GM18505 (cell line): ENCODE results near the gene LMBRD1.

Experiments used
- ATAC-seq: cut with Tn5 transposase; IDR thresholded peaks from one replicate; pipeline ENCODE4 v1.9.1; 2021; ENCODE audit not compliant: unreplicated experiment
- POLR2A ChIP-seq: IDR thresholded peaks from 4 replicates; pipeline ENCODE4 v1.6.1; 2011; ENCODE audit warnings: borderline replicate concordance; ENCODE audit not compliant: insufficient read depth, insufficient read length; ENCODE audit errors: extremely low read depth

LMBRD1 gene

DNA sequence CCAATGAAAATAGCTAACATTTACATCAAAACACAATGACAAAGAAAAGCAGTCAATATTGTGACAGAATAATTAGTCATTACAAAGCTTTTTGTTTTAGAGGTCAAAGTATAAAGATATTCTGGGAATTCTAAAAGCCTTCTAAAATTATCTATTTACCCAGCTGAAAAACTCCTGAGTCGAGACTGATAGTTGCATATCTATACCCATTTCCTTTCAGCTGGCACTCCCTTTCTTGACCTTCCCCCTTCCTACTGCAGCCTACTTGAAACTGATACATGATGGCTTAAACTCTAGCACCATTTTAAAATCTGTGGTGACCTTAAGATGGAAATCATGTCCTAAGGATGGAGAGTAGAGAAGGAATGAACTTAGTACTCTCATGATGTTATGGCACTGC, 38.6 kb downstream of the LMBRD1 start:
- no peak for ATAC-seq
- TF ChIP-seq POLR2A: no peak

DNA sequence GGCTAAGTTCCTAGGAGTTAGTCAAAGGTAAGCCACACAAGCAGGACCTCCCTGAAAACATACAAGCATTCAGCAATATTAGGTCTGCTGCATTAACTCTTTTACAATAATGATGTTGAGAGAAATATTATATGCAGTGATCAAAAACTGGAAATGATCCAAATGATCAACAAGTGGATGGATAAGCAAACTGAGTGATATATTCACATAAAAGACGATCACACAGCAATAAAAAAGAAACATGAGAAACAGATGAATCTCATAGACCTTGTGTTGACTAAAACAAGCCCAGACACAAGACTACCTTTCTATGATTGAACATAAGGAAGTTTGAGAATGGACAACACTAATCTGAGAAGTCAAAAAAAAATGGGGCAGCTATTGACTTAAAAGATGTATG, 39.9 kb downstream of the LMBRD1 start:
- no peak for TF ChIP-seq POLR2A
- ATAC-seq: no peak

DNA sequence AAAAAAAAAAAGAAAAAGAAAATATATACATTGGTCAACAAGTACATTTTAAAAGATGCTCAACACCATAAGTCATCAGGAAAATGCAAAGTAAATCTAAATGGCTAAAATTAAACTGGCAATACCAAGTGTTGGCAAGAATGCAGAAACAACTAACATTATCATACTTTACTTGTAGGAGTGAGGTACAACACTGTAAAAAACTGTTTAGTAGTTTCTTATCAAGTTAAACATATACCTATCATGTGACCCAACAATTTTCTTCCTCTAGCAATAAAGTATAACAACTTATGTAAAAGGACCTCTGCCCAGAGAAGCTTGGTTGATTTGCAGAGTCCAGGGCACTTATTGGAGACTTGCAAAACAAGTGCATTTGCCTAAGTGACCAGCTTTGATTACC, 40.4 kb downstream of the LMBRD1 start:
- TF ChIP-seq POLR2A: no peak
- ATAC-seq: no peak

DNA sequence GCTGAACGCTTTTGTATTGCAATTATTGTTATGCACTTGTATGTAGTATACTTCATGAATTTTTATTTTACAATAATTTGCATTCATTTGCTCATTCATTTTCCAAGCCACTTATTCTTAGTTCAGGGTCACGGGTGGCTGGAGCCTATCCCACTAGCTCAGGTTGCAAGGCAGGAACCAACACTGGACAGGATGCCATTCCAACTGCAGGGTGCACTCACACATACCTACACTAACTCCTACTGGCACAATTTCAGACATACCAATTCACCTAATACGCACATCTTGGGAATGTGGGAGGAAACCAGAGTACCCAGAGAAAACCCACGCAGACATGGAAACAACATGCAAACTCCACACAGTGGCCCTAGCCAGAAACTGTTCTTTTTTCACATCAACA, 61.8 kb downstream of the LMBRD1 start:
- no peak for ATAC-seq

DNA sequence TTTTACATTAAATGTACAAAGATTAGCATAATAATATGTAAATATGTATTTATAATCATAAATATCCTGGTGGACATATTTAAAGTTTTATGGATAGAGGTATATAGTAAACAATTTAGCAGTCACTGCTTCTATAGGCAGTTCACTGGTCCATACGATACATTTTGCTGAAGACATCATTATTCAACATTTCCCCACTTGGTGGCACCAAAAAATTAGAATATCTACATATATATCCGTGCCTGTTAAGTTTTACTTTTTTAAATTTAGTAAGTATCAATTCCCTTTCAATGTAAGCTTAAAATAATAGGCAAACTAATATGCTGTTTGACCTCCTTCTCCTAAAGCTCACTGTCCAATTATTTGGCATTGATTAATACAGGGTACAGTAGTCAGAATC, 64.2 kb downstream of the LMBRD1 start:
- peak; percentile 76 for ATAC-seq
- no peak for TF ChIP-seq POLR2A

More for the DNA sequence above, 61.8 kb downstream of the LMBRD1 start:
- TF ChIP-seq POLR2A: no peak

DNA sequence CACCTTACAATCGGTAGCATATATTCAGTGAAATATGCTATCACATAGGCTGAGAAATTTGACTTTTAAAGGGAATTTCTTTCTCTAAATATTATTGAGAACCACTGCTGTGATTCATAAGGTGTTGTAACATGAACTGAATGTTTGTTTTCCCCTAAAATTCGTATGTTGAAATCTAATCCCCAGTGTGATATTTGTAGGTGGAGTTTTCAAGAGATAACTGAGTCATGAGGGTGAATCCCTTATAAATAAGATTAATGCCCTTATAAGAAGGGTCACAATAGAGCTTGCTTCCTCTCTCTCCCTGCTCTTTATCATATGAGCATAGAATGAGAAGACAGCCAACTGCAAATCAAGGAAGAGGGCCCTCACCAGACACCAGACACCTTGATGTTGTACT, 64.8 kb downstream of the LMBRD1 start:
- TF ChIP-seq POLR2A: no peak
- ATAC-seq: no peak

DNA sequence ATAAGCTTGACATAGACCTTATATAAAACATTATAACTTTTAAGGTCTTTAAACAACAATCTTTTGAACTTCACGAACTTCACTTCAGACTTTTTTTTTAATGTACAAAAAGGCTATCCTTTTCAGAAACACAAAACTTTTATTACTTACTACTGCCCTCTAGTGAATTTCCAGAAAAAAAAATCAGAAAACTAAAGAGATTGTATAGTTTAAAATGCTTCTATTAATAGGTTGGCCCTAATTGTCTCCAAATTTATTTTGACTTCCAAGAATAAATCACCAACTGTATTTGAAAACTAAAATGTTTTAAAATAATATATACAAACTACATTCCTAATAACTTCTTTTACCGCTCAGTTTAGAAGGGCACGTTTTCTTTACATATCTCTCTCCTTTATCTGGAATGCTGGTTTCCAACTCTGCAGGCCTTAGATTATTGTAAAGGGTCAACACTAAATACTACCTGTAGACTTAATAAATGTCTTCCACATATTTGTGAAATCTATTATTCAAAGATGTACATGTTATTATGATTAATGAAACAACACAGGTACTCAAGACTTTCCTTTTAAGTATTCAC, 66.8 kb downstream of the LMBRD1 start:
- TF ChIP-seq POLR2A: no peak

DNA sequence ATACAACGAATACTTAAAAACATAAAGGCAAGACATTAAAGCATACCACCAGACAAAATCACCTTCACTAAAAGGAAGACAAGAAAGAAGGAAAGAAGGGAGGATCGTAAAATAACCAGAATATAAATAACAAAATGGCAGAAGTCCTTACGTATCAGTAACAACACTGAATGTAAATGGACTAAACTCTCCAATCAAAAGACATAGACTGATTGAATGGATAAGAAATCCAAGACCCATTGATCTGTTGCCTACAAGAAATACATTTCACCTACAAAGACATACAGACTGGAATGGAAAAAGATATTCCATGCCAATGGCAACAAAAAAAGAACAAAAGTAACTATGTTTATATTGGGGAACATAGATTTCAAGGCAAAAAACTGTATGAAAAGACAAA, 74.1 kb downstream of the LMBRD1 start:
- TF ChIP-seq POLR2A: no peak
- ATAC-seq: no peak

More for the DNA sequence above, 66.8 kb downstream of the LMBRD1 start:
- ATAC-seq: no peak

DNA sequence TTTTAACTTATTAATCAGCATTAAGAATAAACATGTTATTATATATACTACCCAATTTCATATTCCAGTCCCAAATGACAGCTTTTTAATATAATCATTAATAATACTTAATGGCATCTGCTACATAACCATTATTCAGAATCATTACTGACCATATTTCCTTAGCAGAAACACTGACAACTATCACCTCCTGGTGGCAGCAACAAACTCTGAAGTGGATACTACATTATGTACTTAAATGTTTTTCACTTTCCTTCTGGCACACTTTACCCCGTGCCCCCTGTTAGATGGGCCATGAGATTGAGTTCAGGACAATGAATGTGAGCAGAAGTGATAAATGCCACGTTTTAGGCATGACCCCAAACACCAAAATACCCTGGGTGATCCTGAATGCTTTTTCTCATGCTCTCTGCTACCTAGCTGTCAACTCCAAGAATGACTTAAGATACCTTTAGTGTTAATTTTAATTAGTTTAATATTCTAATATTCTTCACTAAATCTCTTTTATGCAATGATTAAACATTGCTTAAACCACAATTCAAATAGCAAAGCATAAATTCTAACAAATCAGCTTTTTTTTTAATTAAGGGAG, 77.1 kb downstream of the LMBRD1 start:
- no peak for ATAC-seq
- TF ChIP-seq POLR2A: no peak

DNA sequence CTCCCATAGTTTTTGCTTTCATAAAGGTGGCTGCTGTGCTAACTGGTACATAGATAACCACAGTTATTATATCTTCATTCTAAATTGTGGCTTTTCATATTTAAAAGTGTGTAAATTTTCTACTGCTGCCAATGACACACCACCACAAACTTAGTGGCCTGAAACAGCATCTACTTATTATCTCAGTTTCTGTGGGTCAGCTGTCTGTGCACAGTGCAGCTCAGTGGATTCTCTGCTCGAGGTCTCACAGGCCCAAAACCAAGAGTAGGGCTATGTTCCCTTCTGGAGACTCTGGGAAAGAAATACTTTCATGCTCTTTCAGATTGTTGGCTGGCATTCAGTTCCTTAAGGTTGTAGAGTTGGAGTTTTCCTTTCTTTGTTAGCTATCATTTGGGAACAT, 90.1 kb downstream of the LMBRD1 start:
- ATAC-seq: no peak
- TF ChIP-seq POLR2A: no peak

DNA sequence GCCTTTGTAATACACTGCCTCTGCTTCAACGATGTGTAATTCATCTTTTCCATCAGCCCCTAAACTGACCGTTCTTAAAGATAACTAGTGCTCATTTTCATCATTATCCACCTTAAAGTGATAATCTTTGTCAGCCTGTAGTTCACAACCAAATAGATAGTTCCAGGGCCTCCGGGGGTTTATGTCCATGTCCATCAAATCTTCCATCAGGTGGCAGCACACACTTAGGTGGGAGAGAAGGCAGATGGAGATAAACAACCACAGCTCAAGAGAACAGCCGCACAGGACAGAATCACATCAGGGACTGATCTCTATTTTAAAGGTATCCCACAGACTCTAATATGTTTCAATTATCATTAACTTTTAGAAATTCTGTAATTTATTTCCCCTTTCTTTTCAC, 90.9 kb downstream of the LMBRD1 start:
- ATAC-seq: no peak
- no peak for TF ChIP-seq POLR2A

DNA sequence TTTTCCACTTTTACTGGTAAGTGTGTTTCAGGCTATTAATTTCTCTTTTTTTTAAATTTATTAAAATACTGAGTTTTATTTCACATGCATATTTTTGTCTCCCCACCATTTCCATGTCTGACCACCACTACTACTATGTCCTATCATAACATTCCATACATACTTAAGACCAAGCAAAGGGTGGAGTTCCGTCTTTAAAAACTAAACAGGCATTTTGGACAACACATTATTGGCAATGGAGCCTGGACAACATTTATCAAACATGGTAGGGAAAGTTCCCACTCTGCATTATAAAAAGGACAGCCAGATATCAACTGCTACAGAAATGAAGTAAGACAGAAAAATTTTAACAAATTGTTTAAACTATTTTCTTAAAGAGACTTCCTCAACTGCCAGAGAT, 91.9 kb downstream of the LMBRD1 start:
- no peak for TF ChIP-seq POLR2A
- ATAC-seq: no peak

DNA sequence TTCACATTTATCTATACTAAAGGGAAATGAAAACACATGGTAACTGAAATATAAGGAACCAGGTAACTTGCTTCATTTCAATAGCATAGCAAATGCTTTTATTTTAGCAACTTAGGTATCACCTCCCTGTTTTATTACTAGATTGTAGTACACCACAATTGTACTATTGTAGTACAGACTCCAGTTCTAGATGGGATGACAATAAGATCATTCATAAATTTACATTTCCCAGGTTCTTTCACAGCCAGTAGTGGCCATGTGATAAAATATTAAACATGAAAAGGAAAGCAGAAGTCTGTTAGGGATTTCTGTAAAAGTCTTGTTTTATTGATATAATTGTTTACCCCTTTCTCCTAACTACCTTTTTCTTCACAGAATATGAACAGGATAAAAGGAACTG, 97.2 kb downstream of the LMBRD1 start:
- TF ChIP-seq POLR2A: no peak
- no peak for ATAC-seq

DNA sequence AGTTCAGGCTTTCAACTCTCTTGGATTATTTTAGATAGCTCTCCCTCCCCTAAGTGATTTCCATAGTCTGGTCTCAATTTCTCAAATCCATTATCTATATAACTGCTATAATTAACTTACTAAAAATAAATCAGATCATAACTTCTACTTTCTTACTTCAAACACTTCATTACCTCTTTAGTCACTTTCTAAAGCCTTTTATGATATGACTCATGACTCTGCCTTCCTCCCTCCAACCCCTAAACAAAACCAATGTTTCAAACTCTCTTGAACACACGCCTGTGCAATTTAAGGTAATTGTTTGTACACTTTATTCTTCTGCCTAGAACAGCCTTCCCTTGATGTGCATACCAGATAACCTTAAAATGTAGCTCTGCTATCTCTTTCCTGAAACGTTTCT, 100.5 kb downstream of the LMBRD1 start:
- no peak for TF ChIP-seq POLR2A
- peak; percentile 72 for ATAC-seq

DNA sequence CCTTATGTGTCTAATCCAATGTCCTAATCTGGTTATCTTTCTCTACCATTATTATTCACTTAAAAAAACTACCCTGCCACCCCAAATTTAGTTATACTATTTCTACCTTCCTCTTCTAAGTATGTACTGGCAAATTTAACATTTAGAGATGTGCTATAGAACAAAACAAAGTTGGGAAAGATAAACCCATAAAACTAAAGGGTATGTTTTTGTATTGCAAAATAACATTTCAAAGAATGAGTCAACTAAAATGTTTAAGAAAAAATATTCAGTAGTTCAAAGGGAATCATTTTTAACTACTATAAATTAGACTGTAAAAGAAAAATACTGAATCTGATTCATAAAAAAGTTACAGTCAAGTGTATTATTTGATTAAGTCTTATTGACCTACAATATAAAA, 103.0 kb downstream of the LMBRD1 start:
- TF ChIP-seq POLR2A: no peak
- ATAC-seq: no peak
